PC-9 (cell line): ENCODE data around the gene PABPN1L. TPM values are rescaled to one million over a fixed set of nuclear protein-coding genes. Genes with fewer than 3 reads are reported as not detected.

ENCODE experiments used
- BruUV-seq: library from RNA; stranded (reverse); fragments of 400-500 nt; replicated peaks from 2 replicates; lab custom pipeline; 2021; lab: Mats Ljungman, UMichigan
- CTCF ChIA-PET: fragments of 300-600 bp; sonication (Branson Sonifier 250); formaldehyde crosslinking; loops from one replicate; lab custom pipeline; 2022; ENCODE audit warnings: antibody characterized with exemption; lab: Charles Lee
- POLR2A ChIA-PET: fragments of 300-600 bp; sonication (Branson Sonifier 250); formaldehyde crosslinking; loops from one replicate; lab custom pipeline; 2022; ENCODE audit warnings: antibody characterized with exemption; ENCODE audit not compliant: unreplicated experiment; lab: Charles Lee
- DNase-seq, 2 experiments: peaks; one replicate each; pipeline versions ENCODE4 v3.0.0 to v3.0.0-alpha.2; 2015 to 2022; ENCODE audit warnings: mixed read lengths in 1 of 2
- H2AFZ ChIP-seq: fragments of 200-600 bp; sonication (generic); 2 replicates; pipeline ENCODE4 v1.8.1; 2017; ENCODE audit warnings: antibody characterized with exemption
- H3F3A ChIP-seq: fragments of 200-600 bp; sonication (generic); 2 replicates; pipeline ENCODE4 v1.8.1; 2017; ENCODE audit warnings: antibody characterized with exemption, mild to moderate bottlenecking, low read depth; ENCODE audit not compliant: insufficient read depth
- H3K27ac ChIP-seq: fragments of 200-600 bp; sonication (generic); 2 replicates; pipeline ENCODE4 v1.6.1; 2016; ENCODE audit warnings: mixed run types
- H3K27me3 ChIP-seq: fragments of 200-600 bp; sonication (generic); 2 replicates; pipeline ENCODE4 v1.6.1; 2016; ENCODE audit warnings: low read depth, mixed run types; ENCODE audit not compliant: insufficient read depth
- H3K36me3 ChIP-seq: fragments of 200-600 bp; sonication (generic); 2 replicates; pipeline ENCODE4 v1.6.1; 2016; ENCODE audit warnings: low read depth, mixed run types
- H3K4me1 ChIP-seq: fragments of 200-600 bp; sonication (generic); replicated peaks from 2 replicates; pipeline ENCODE4 v1.6.1; 2016; ENCODE audit warnings: mixed run types; ENCODE audit not compliant: insufficient read depth
- H3K4me2 ChIP-seq: fragments of 200-600 bp; sonication (generic); 2 replicates; pipeline ENCODE4 v1.6.1; 2017; ENCODE audit warnings: mixed run types
- H3K4me3 ChIP-seq: fragments of 200-600 bp; sonication (generic); 2 replicates; pipeline ENCODE4 v1.6.1; 2016; ENCODE audit warnings: mixed run types
- H3K79me2 ChIP-seq: fragments of 200-600 bp; sonication (generic); 2 replicates; pipeline ENCODE4 v1.6.1; 2017; ENCODE audit warnings: low read depth, mixed run types
- H3K9me2 ChIP-seq: fragments of 200-600 bp; sonication (generic); 2 replicates; pipeline ENCODE4 v1.8.1; 2017; ENCODE audit warnings: mild to moderate bottlenecking; ENCODE audit not compliant: insufficient read depth
- H3K9me3 ChIP-seq: fragments of 200-600 bp; sonication (generic); 2 replicates; pipeline ENCODE4 v1.8.1; 2016; ENCODE audit warnings: low read depth; ENCODE audit not compliant: insufficient read depth
- H4K20me1 ChIP-seq: fragments of 200-600 bp; sonication (generic); 2 replicates; pipeline ENCODE4 v1.8.1; 2017; ENCODE audit not compliant: insufficient read depth
- EZH2 ChIP-seq: fragments of 200-600 bp; sonication (generic); IDR thresholded peaks from 2 replicates; pipeline ENCODE4 v1.8.0; 2017; ENCODE audit warnings: antibody characterized with exemption, low read depth
- intact Hi-C: fragments of 100-400 bp; cut with micrococcal nuclease; formaldehyde crosslinking; loops from one replicate; pipeline ENCODE4 v1.10.0; 2022; ENCODE audit not compliant: unreplicated experiment
- total RNA-seq: library from RNA; stranded (reverse); gene quantifications from 2 replicates; pipeline ENCODE4 v1.2.3, GENCODE V29; 2021
- TF ChIP-seq, protein P1 (sequence below): fragments of 200-600 bp; sonication (generic); conservative IDR thresholded peaks from 2 replicates; pipeline ENCODE4 v1.6.1; 2017; ENCODE audit warnings: mixed run types, antibody characterized with exemption, mild to moderate bottlenecking, moderate library complexity

The PABPN1L gene
- total RNA-seq, 1 experiment from 2014 or later = not detected

DNA sequence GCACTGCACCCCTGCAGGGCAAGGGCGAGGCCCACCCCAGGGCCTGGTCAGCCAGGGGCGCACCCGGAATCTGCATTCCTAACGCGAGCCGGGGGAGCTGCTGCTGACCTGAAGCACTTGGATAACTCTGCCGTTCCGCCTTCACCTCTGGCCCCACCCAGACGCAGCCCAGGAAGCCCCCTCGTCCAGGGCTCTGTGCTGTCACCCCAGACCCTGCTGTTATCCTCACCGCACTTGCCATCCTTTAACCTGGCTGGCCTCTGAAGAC is 13.3 kb upstream of the PABPN1L start:
- no peak for DNase-seq
- Histone ChIP-seq H3K9me3 (no peaks in the 10 kb centered on the region), H3K79me2 (no peaks in the 10 kb centered on the region), H3K4me3 (no peak overlapping the region), H3K4me1 (no peaks in the 10 kb centered on the region), H4K20me1 (no peaks in the 10 kb centered on the region; the same call in 1 of the 2 replicates), H3F3A (peaks cover 5% of the 10 kb centered on the region; the same call in 1 of the 2 replicates), H2AFZ (no peak overlapping the region), H3K27me3 (peaks cover 59% of the 10 kb centered on the region), H3K36me3 (no peaks in the 10 kb centered on the region), H3K27ac (no peak overlapping the region), H3K4me2 (no peak overlapping the region), H3K9me2 (no peaks in the 10 kb centered on the region)
- intact Hi-C loops = no loop called here
- no TSS peak for BruUV-seq
- POLR2A ChIA-PET = no interaction called here
- TF ChIP-seq EZH2 = no peak
- TF ChIP-seq, protein P1, sequence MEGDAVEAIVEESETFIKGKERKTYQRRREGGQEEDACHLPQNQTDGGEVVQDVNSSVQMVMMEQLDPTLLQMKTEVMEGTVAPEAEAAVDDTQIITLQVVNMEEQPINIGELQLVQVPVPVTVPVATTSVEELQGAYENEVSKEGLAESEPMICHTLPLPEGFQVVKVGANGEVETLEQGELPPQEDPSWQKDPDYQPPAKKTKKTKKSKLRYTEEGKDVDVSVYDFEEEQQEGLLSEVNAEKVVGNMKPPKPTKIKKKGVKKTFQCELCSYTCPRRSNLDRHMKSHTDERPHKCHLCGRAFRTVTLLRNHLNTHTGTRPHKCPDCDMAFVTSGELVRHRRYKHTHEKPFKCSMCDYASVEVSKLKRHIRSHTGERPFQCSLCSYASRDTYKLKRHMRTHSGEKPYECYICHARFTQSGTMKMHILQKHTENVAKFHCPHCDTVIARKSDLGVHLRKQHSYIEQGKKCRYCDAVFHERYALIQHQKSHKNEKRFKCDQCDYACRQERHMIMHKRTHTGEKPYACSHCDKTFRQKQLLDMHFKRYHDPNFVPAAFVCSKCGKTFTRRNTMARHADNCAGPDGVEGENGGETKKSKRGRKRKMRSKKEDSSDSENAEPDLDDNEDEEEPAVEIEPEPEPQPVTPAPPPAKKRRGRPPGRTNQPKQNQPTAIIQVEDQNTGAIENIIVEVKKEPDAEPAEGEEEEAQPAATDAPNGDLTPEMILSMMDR = no peak
- CTCF ChIA-PET = no interaction called here

DNA sequence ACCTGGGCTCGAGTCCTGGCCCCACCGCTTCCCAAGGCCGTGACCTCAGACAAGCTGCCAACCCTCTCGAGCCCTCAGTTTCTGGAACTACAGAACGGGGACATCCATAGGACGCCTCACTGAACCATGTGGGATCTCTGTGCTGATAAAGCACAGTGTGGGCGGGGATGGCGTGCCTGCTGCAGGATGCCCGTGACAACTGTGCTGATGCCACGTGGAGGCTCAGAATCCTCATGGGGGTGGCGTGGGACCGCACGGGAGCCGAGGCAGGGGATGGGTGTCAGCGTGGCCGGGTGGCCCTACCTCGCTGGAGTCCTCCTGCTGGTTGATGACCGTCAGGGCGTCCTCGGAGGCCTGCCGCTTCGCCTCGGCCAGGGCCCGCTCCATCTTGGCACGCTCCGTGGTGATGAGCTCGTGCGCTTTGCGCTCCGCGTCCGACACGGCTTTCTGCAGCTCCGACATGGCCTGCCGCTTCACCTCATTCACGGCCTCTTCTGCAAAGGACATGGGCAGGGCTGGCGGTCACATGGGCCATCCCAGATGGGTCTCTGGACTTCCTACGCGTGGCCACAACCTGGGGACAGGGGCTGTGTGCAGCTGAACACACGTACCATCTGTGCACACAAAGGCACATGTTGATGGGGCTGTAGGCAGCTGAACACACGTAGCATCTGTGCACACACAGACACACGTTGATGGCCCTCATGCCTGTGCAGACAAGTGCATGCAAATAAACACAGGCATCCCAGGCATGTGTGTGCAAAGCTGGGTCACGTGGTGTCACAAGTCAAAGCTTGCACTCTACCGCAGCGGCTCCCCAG is 12.7 kb upstream of the PABPN1L start:
- POLR2A ChIA-PET = no interaction called here
- no peak overlapping the region for H3K4me2 ChIP-seq
- CTCF ChIA-PET = no interaction called here
- H3F3A ChIP-seq = peaks cover 5% of the 10 kb centered on the region; the same call in 1 of the 2 replicates
- H3K27me3 ChIP-seq = peaks cover 65% of the 10 kb centered on the region
- H3K4me3 ChIP-seq = no peak overlapping the region
- H2AFZ ChIP-seq = no peak overlapping the region
- no peaks in the 10 kb centered on the region for H3K4me1 ChIP-seq
- no peak overlapping the region for H3K27ac ChIP-seq
- no TSS peak for BruUV-seq
- H3K79me2 ChIP-seq = no peaks in the 10 kb centered on the region
- H3K9me3 ChIP-seq = no peaks in the 10 kb centered on the region
- no peak for DNase-seq
- H3K36me3 ChIP-seq = no peaks in the 10 kb centered on the region
- intact Hi-C loops = no loop called here
- no peaks in the 10 kb centered on the region for H3K9me2 ChIP-seq
- TF ChIP-seq EZH2 = no peak
- TF ChIP-seq, protein P1 = no peak
- no peaks in the 10 kb centered on the region; the same call in 1 of the 2 replicates for H4K20me1 ChIP-seq

DNA sequence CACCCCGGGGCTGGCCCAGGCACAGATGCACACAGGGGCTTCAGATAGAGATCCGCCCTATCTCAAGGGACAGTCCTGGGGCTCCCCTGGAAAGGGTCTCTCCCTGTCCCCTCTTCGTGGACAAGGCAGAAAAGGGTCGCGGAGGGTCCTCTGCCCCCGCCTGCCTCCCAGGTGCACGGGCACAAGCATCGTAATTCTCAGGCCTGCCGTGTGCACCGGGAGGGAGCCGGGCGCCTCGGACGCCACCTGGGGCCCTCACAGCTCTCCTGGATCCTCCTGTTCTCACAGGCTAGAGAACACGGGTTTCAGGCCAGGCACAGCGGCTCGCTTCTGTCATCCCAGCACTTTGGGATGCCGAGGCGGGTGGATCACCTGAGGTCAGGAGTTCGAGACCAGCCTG is 11.9 kb upstream of the PABPN1L start:
- H3K9me3 ChIP-seq = no peaks in the 10 kb centered on the region
- ChIA-PET CTCF (no interaction called here), POLR2A (no interaction called here)
- peaks cover 5% of the 10 kb centered on the region; the same call in 1 of the 2 replicates for H3F3A ChIP-seq
- H3K27ac ChIP-seq = no peak overlapping the region
- H4K20me1 ChIP-seq = no peaks in the 10 kb centered on the region; the same call in 1 of the 2 replicates
- H3K36me3 ChIP-seq = no peaks in the 10 kb centered on the region
- DNase-seq = no peak
- H2AFZ ChIP-seq = no peak overlapping the region
- TF ChIP-seq, protein P1 = no peak
- TF ChIP-seq EZH2 = no peak
- BruUV-seq = no TSS peak
- peaks cover 73% of the 10 kb centered on the region for H3K27me3 ChIP-seq
- H3K9me2 ChIP-seq = no peaks in the 10 kb centered on the region
- H3K4me1 ChIP-seq = no peaks in the 10 kb centered on the region
- no peak overlapping the region for H3K4me3 ChIP-seq
- intact Hi-C loops = no loop called here
- no peak overlapping the region for H3K4me2 ChIP-seq
- H3K79me2 ChIP-seq = no peaks in the 10 kb centered on the region
